Activated T-cell treated with anti-CD3 and anti-CD28 coated beads for 4 hours (primary cell): ENCODE measurements around the gene INPP4B.

Experiments
- DNase-seq: peaks from one replicate; pipeline ENCODE4 v3.0.0-alpha.2; 2020

INPP4B gene

GRCh38 chr4:142449771-142450373 lies 396.2 kb downstream of the INPP4B start:
- no peak for DNase-seq

- DNase-seq, result no peak
Measured at GRCh38 chr4:142447009-142447408, 399.1 kb downstream of the INPP4B start.

GRCh38 chr4:142443469-142443868 lies 402.6 kb downstream of the INPP4B start:
- DNase-seq, result no peak

DNA sequence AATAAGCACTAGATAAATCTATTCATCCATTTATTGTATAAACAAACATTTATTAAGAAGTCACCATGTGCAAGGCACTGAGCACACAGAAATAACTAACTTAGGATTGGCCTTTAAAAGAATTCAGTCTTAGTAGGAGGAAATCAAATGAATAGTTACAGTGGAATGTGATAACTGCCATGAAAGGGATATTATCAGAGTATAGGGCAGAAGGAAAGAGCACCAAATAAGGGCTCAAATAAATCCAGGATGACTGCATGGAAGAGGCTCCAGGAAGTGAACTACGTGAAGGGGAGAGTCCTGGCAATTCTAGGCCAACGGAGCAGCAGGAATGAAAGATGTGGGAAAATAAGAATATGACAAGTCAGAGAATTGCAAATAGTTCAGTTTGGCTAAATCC lies 406.0 kb downstream of the INPP4B start:
- DNase-seq, result no peak

- no peak for DNase-seq
Measured at GRCh38 chr4:142435599-142436235, 410.4 kb downstream of the INPP4B start.

GRCh38 chr4:142434519-142435224 lies 411.4 kb downstream of the INPP4B start:
- DNase-seq, result no peak

GRCh38 chr4:142428715-142429114 lies 417.4 kb downstream of the INPP4B start:
- DNase-seq, result no peak

GRCh38 chr4:142427456-142427855 lies 418.6 kb downstream of the INPP4B start:
- no peak for DNase-seq

DNA sequence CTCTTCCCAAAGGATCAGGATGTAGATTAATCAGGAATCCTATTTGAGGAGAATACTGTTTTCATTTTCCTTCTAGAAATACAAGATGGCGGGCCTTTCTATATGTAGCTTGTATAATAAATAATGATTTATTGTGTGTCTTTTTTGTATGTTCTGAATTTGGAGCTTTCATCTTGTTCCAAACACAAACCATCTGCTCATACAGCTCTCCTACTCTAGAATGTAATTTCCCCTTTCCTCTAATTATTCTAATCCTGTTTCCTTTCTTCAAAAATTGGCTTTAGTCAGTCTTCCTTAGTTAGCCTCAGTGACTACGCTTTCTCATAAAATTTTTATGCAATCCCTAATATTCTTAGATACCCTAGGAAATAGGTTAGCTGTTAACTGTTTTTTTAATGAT lies 422.2 kb downstream of the INPP4B start:
- no peak for DNase-seq

GRCh38 chr4:142420311-142421095 lies 425.6 kb downstream of the INPP4B start:
- no peak for DNase-seq

DNA sequence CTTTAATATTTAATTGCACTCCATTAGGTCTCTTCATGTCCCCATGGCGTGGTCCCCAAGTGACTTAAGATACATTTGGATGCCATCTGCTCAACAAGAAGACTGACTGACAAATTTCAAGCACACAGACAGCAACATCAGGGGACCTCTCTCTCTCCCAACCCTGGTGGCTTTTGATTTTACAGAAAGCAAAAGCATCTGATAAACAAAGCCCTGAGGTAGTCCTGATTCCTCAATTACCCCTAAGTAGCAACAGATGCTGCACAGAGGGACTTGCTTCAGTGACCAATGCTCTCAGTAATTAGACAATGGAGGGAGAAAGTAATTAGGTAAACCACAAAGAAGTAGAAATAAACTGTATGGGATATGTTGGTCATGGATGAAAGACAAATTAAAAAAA lies 426.4 kb downstream of the INPP4B start:
- DNase-seq, result no peak

- no peak for DNase-seq
Measured at GRCh38 chr4:142418697-142419096, 427.4 kb downstream of the INPP4B start.

GRCh38 chr4:142416711-142417275 lies 429.3 kb downstream of the INPP4B start:
- DNase-seq, result no peak

DNA sequence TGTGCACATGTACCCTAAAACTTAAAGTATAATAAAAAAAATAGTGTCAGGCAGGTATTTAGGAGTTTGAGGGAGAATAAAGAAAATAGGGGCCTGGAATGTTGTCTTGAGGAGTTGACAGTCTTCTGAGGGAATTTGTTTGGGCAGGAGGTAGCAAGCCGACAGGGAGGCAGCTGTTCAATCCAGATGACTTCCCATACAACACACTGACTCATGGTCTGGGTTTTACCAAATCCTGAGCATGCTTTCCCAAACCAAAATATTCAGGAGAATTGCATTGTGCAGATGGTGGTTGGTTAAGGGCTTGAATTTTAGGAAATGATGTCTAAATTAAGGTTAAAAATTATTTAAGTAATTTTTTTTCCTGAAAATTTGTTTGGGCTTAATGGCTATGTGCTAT lies 430.0 kb downstream of the INPP4B start:
- no peak for DNase-seq

DNA sequence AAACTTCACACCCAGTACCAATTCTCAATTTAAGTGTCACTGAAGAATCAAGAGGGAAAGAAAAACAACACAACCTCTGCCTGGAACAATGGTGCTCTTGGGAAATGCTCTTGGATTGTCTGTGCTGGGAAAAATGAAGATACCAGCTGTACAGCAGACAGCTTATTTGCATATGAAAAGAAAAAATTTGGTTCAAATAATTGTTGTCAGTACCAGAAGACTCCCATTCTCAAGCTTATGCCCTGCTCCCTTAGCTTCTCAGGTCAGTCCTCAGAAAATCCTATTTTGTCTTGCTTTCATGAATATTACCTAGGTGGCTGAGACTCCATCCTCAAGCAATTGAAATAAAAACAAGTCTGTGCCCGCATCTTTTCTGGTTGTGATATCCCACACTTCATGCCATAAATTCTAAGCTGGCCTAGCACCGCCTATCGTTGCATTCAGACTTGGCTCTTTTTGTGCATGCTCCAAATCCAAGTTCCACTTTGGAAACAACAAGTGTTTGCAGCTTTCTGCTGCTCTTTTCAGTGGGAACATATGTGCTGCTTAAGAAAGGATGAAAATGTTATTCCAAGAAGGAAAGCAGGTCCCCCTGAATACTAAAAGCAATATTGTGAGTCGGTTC lies 431.6 kb downstream of the INPP4B start:
- DNase-seq, result no peak

GRCh38 chr4:142413485-142413884 lies 432.6 kb downstream of the INPP4B start:
- no peak for DNase-seq

GRCh38 chr4:142411993-142412392 lies 434.1 kb downstream of the INPP4B start:
- no peak for DNase-seq

DNA sequence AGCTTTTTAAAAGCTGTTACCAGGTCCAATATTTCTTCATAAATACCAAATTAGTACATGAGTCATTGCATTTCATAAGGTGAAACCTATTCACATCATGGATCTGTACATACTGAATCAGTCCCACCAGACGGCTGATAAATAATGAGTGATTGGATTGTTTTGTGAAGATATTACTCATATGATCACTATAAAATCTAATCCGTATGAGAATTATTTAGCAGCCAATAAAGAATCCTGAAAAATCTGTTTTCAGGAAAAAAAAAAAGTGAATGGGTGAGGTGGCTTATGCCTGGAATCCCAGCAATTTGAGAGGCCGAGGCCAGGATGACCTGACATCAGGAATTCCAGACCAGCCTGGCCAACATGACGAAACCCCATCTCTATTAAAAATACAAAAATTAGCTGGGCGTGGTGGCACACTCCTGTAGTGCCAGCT lies 438.1 kb downstream of the INPP4B start:
- DNase-seq, result no peak

DNA sequence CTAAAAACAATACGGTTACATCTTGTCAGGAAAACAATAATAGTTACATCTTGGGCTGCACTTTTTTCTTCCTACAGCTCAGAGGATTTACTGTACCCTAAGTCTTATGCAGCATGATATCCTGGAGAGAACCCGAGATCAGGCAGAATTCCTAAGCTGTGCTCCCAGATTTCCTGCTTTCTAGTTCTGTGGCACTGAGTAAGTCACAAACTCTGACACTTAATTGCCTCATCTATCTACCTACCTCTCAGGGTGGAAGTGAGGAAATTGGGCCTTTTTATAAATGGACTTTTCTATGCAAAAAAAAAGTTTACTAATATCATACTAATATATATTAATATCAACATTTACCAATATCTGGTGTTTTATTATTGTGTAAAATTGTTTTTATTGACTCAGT lies 438.5 kb downstream of the INPP4B start:
- DNase-seq, result no peak

DNA sequence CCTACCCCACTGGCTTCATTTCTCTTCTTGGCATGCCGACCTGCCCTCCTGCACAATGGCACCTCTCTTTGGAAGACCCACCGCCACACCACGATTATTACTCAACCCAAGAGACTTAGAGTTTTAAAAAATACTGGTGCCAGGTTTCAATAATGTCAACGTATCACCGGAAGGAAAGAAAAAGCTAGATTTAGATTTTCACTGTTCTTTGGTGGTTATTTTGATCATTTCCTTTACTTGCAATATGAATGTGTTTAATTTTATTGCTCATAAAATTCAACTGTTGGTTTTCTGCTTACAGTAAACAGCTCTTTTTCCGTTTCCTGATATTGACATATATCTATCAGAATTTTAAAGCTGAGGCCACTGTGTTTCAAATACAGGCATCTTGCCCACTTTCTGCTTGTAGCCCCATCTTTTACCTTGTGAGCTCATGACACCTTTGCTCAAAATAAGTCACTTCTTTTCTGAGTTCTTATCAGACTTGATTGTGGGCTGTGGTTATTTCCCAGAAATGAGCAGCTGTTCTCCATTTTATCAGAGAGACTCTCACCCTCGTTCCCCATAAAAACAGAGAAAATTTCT lies 439.1 kb downstream of the INPP4B start:
- DNase-seq, result no peak

GRCh38 chr4:142406499-142406835 lies 439.6 kb downstream of the INPP4B start:
- DNase-seq, result no peak
